ENCODE measurements around the gene REM2.

The REM2 gene, protein sequence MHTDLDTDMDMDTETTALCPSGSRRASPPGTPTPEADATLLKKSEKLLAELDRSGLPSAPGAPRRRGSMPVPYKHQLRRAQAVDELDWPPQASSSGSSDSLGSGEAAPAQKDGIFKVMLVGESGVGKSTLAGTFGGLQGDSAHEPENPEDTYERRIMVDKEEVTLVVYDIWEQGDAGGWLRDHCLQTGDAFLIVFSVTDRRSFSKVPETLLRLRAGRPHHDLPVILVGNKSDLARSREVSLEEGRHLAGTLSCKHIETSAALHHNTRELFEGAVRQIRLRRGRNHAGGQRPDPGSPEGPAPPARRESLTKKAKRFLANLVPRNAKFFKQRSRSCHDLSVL

DNA sequence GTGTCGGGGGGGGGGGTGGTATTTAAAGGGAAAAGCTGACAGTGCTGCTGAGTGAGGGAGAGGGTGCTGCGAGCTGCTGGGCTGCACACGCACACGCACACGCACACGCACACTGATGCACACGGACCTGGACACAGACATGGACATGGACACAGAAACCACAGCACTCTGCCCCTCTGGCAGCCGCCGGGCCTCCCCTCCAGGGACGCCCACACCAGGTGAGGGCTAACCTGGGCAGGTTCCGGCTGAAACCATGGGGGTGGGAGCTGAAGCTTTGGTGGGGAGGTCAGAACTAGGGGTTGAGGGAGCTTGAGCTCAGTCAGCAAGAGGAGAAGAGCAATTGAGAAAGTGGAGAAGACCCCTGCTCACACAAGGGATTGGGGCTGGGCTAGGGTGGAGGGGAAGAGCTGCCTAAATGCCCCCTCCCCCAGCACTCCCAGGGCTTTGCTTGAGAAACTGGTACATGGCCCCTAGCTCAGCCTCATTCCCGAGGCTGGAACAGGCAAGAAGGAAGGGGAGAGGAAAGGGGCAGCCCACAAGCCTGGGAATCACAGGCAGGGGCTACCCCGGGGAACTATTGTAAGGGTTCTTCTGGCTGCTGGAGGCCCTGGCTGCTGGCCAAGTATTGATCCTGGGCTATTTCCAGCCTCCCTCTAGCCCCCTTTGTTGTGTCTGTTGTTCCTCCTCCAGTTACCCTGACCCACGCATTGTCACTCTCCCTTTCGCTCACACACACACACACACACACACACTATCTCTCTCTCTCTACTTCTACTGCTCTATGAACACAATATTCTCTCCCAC, at the start of gene REM2:
Gene REM2 (plus strand): TSS at position 50 of the 804 bp plus-strand sequence. CDS start 66 bp downstream, at position 116.
- no peak for DNase-seq

DNA sequence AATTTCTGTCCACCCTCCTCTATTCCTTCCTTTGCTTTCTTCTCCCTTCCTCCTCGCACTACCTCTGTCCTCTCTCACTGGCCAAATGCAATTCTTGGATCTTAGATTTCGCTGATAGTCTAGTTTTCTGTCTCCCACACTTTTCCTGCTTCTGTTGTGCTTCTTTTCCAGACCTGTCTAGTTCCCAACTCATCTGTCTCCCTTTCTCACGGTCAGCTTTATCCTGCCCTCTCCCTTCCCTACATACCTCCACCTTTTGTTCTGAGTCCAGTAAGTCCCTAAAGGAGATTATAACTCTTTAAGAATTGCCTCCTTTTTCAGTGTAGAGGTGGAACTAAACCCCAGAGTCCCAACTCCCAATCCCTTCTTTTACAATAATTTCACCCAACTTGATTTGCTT, 47.5 kb upstream of the REM2 start:
- DNase-seq, result no peak

DNA sequence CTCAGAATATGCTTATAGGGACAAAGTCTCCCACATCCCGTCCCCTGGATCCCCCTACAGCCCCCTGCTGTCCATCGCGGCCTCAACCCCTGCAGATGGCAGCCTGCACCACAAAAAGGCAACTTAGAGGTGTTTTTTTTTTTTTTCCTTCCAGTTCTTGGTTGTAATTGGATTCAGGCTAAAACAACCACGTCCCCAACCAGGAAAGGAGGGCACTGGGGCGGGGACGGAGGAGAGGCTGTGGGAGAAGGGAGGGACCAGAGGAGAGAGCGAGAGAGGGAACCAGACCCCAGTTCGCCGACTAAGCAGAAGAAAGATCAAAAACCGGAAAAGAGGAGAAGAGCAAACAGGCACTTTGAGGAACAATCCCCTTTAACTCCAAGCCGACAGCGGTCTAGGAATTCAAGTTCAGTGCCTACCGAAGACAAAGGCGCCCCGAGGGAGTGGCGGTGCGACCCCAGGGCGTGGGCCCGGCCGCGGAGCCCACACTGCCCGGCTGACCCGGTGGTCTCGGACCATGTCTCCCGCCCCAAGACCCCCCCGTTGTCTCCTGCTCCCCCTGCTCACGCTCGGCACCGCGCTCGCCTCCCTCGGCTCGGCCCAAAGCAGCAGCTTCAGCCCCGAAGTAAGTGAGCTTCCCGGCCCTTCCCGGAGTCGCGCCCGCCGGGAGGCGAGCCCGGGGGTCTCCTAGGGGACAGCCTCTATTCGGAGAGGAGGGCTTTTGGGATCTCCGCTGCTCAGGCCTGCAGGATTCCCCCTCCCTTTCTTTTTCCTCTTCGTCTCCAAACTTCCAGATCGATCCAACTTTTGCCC, 46.5 kb upstream of the REM2 start, which contains the start of gene MMP14:
Gene MMP14 (plus strand): TSS at position 285 of the 813 bp plus-strand sequence. CDS start 233 bp downstream, at position 518.
- DNase-seq, result no peak

DNA sequence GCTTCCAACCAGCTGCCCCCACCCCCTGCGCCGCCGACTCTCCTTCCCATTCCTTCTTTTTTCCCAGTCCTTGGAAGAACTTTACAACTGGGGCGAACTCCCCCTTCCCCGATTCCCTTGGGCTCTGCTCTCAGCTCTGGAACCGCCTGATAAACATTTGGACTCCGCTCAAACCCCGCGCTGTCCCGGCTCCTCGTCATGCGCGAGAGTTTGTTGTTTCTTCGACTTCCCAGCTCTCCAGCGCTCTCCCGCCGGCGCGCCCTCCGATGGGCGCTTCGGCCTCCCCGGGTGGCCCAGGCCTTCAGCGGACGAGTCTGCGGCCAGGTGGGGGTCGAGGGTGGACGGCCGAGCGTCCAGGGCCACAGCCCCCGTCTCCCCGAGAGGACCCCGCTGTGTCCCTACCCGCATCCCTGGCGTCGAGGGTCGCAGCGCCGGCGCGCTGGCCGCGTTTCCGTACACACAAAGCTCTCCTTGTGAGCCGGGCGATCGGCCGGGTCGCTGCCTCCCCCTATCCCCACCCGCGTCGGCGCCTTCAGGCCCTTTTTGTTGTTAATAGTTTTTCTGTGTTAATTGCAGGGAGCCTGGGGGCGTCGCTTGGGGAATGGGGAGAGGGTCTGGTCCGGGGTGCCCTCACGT, 45.8 kb upstream of the REM2 start:
- DNase-seq, result no peak

DNA sequence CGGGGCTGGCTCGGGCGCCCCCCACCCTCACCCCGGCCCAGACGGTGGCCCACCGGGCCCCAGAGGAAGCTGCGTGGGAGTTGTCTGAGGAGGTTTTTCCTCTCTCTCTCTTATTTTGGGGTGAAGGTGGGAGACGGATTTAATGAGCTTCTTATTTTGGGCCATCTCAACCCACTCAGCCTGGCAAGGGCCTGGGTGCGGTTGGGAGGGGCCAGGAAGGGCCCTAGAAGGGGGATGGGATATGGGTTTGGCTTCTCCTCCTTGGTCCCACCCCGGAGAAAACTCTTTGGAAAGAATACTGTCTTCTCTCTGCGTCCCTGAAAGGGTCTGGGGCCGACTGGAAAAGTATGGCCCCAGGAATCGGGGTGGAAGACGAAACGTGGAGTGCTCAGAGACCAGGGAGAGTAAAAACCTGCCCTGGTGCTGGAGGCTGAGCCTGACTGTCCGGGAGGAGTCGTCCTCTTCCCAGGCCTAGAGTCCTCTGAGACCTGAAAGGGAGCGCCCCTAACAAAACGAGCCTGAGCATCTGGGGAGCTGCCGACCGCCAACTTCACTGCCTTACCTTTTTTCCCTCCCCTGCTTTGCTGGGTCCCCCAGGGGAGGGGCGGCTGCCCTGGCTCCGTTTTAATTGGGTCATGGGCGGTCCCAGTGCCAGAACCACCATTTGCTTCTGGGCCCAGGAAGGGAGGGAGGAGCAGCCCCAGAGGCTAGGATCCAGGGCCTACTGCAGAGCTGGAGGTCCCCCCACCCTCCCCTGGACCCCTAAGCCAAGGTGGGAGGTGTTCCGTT, 45.1 kb upstream of the REM2 start:
- DNase-seq, result no peak

DNA sequence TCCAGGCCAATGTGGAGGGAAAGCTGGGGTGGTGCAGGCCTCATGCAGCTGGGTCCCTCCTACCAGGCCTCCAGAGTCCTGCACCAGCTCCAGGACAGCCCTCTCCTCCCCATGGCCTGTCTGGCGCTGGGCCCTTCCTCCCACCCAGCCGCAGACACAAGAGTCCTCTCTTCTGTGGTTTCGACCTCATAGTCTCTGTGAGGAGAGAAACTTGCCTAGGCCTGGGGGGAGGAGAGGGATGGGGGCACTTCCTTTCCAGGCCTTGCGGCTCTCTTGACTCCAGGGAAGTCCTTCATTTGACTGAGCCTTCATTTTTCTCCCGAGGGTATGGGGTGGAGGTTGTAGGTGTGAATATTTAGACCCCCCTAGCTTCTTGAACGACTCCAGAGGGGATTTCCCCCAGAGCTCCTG, 44.4 kb upstream of the REM2 start:
- no peak for DNase-seq

DNA sequence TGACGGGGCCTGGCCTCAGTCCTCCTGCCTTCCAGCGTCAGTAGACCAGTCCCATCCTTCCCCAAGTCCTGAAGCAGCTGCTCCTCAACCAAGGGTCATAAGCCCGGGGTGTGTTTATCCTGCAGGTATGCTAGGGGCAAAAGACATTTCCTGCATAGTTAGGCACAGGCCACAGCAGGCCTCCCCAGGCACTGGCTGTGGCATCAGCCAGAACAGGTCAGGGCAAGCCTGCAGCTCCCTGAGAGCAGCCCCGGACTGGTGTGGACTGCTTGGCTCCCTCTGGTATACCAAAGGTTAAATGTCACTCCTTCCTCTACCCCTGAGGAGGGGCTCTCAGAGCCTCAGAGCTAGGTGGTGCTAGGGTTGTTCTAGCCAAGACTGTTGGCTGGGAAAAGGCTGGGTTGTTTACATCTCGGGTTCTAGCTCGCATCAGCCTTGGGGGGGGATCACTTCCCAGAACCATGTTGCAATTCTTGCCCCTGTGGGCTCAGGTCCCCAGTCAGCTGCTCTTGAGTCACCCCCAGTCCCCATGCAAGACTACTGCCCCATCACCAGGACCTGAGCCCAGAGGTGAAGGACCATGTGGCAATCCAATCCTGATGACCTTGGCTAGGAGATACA, 43.8 kb upstream of the REM2 start:
- DNase-seq, result no peak

DNA sequence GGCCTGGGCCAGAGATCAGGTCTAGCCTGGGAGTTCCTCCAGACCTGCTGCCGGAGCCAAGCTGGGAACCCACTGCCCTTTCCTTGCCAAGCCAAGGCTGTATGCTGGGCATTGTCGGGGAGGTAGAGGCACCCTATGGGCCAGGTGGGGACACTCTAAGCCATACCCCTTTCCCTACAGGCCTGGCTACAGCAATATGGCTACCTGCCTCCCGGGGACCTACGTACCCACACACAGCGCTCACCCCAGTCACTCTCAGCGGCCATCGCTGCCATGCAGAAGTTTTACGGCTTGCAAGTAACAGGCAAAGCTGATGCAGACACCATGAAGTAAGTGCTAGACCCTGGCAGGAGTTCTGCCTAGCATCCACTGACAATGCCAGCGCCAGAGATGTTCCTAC, 41.7 kb upstream of the REM2 start:
- no peak for DNase-seq

DNA sequence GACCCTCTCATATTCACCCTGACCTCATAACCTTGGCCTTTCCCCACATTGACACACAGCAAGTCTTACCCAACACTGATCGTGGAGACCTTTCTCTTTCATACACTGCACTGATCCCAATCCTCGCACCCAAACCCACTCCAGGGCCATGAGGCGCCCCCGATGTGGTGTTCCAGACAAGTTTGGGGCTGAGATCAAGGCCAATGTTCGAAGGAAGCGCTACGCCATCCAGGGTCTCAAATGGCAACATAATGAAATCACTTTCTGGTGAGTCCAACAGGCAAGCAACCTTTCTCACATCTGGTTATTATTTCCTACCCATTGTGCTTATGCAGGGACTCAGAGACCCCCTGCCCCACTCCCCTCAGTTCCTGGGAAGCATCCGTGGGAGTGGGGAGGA, 41.3 kb upstream of the REM2 start:
- no peak for DNase-seq

DNA sequence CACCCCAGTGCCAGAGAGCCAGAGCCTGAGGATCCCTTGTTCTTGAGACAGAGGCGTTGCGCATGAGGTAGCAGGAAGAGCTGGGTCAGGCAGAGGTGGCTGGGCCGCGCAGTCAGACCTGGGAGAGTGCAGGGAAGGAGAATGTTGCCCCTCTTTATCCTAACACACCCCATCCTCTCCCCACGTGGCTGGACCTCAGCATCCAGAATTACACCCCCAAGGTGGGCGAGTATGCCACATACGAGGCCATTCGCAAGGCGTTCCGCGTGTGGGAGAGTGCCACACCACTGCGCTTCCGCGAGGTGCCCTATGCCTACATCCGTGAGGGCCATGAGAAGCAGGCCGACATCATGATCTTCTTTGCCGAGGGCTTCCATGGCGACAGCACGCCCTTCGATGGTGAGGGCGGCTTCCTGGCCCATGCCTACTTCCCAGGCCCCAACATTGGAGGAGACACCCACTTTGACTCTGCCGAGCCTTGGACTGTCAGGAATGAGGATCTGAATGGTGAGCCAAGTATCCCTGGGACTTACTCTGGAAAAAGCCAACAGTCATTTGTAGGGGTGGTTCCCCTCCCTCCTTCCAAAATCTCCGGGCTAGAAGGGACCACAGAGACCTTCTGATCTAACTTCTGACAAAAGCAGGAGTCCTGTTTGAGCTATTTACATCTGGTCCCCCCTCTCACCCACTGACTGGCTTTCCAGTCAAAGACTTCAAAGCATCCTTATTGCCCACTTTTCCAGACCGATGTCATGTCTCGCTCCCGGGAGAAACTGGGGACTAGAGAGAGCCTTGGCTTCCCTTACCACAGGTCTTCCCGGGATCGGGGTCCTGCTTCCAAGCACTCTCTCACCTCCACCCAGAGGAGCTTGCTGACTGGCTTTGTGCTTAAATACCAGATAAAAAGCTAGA, 40.6 kb upstream of the REM2 start:
- no peak for DNase-seq

DNA sequence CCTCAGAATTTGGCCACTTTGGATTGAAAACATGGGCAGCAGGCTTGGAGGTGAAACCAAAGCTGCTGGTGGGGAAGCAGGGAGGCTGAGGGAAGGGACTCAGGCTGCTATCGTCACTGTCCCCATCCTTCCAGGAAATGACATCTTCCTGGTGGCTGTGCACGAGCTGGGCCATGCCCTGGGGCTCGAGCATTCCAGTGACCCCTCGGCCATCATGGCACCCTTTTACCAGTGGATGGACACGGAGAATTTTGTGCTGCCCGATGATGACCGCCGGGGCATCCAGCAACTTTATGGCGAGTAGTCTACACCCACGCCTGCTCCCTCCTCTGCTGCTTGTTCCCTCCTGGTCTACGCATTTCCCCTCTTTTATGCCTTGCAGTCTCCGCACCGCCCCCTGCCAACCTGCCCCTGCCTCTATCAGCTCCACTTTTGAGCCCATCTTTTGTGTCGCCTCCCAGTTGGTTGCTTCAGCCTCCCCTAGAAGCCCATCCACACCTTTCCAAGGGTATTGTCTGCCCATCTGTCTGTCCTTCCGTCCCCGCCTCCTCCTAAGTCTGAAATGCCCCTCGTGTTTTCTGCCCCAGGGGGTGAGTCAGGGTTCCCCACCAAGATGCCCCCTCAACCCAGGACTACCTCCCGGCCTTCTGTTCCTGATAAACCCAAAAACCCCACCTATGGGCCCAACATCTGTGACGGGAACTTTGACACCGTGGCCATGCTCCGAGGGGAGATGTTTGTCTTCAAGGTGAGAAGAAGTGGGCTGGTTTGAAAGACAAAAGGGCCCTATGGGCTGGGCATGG, 39.7 kb upstream of the REM2 start:
- no peak for DNase-seq

DNA sequence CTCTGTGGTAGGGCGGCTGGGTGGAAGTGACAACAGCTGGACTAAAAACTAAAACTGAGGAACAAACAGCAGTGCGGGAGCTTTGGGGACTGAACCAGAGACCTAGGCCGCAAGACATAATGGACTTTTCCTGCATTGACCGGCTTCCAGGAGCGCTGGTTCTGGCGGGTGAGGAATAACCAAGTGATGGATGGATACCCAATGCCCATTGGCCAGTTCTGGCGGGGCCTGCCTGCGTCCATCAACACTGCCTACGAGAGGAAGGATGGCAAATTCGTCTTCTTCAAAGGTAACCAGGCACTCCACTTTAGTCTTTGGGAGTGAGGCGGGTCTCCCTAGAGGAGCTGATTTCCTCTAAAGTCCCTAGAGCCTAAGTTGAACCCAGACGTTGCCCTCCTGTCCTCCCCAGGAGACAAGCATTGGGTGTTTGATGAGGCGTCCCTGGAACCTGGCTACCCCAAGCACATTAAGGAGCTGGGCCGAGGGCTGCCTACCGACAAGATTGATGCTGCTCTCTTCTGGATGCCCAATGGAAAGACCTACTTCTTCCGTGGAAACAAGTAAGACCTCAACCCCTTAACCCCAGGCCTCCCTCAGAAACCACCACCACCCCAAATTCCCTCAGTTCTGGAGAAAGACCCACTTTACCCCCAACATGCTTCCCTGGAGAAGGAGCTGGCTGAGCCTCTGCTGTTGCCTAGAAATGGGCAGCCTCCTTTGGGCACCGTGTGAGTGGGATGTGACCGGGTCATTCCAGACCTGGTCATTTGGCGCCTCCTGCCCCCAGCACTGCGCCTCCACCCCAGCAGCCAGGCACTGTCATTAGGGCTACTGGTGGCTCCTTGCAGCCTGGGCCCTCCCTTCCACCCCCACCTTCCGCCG, 38.6 kb upstream of the REM2 start:
- no peak for DNase-seq

DNA sequence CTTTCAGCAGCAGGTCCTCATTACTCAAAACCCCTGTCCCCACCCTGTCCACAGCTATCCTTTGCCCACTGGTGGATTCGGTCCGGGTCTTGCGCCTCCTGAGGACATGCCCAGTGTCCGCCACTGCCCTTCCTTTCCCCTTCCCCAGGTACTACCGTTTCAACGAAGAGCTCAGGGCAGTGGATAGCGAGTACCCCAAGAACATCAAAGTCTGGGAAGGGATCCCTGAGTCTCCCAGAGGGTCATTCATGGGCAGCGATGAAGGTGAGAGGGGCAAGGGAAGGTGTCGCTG, 38.0 kb upstream of the REM2 start:
- DNase-seq, result no peak

DNA sequence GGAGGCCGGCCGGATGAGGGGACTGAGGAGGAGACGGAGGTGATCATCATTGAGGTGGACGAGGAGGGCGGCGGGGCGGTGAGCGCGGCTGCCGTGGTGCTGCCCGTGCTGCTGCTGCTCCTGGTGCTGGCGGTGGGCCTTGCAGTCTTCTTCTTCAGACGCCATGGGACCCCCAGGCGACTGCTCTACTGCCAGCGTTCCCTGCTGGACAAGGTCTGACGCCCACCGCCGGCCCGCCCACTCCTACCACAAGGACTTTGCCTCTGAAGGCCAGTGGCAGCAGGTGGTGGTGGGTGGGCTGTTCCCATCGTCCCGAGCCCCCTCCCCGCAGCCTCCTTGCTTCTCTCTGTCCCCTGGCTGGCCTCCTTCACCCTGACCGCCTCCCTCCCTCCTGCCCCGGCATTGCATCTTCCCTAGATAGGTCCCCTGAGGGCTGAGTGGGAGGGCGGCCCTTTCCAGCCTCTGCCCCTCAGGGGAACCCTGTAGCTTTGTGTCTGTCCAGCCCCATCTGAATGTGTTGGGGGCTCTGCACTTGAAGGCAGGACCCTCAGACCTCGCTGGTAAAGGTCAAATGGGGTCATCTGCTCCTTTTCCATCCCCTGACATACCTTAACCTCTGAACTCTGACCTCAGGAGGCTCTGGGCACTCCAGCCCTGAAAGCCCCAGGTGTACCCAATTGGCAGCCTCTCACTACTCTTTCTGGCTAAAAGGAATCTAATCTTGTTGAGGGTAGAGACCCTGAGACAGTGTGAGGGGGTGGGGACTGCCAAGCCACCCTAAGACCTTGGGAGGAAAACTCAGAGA, 37.0 kb upstream of the REM2 start:
- no peak for DNase-seq

DNA sequence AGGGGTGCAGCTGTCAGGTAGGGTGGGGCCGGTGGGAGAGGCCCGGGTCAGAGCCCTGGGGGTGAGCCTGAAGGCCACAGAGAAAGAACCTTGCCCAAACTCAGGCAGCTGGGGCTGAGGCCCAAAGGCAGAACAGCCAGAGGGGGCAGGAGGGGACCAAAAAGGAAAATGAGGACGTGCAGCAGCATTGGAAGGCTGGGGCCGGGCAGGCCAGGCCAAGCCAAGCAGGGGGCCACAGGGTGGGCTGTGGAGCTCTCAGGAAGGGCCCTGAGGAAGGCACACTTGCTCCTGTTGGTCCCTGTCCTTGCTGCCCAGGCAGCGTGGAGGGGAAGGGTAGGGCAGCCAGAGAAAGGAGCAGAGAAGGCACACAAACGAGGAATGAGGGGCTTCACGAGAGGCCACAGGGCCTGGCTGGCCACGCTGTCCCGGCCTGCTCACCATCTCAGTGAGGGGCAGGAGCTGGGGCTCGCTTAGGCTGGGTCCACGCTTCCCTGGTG, 36.2 kb upstream of the REM2 start:
- DNase-seq, result no peak

DNA sequence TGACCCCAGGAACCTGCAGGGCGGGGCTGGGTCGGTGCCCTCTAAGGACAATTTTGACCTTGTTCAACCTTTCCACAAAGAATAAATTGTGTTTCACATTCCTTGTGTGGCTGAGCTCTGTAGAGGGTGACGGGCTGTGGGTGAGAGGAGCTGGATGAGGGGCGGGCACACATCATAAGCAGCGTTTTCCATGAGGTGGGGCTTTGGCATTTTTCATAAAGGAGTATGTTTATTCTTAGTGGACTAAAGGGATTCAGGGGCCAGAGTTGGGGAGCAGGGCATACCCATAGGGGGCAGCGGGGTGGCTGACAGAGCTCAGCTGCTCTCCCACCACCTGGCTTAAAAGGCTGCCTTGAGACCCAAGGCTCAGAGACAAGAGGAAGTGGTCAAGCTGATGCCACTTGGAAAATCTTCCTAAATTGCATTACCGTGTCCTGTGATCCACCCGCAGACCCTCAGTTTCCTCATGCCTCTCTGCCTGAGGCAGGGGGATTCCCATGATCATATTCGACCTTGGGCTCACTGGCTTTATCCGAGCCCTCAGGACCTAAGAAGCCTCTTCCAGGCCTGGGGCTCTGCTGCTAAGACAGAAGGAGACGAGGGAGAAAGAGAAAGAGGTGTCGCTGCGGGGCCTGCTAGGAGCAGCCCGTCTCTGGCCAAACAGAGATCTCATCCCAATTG, 35.2 kb upstream of the REM2 start:
- DNase-seq, result no peak
